Fibroblast of mammary gland (primary cell): ENCODE data around the gene ABHD17C.

Source experiments
- DNase-seq: peaks from one replicate; pipeline ENCODE4 v3.0.0-alpha.2; 2010; ENCODE audit warnings: low read depth
- H3K4me3 ChIP-seq: 2 replicates; pipeline ENCODE4 v1.5.1; 2011; ENCODE audit warnings: low read depth, mild to moderate bottlenecking, low read length, moderate library complexity; ENCODE audit not compliant: control insufficient read depth
- TF ChIP-seq, protein P1 (sequence below): conservative IDR thresholded peaks from 2 replicates; pipeline ENCODE4 v1.5.1; 2011; ENCODE audit warnings: low read depth, low read length, inconsistent platforms; ENCODE audit not compliant: control insufficient read depth, insufficient read depth

Gene ABHD17C

DNA sequence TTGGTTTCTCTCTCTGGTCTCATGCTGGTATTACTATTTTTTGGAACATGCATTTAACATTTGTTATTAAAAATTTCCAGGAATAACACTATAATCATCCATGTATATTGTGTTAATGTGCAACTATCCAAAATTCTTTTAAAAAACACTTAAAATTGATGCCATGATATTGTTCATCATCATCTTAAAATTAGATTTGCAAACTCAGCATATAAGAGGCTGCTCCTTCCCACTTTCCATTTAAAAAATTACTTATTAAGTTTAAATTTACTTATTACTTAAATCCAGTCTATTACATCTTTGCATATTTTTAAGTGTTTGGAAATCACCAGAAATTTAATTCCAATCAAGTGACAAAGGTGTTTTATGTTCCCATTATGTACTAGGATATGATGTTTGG is 5.8 kb upstream of the ABHD17C start:
- TF ChIP-seq, protein P1, sequence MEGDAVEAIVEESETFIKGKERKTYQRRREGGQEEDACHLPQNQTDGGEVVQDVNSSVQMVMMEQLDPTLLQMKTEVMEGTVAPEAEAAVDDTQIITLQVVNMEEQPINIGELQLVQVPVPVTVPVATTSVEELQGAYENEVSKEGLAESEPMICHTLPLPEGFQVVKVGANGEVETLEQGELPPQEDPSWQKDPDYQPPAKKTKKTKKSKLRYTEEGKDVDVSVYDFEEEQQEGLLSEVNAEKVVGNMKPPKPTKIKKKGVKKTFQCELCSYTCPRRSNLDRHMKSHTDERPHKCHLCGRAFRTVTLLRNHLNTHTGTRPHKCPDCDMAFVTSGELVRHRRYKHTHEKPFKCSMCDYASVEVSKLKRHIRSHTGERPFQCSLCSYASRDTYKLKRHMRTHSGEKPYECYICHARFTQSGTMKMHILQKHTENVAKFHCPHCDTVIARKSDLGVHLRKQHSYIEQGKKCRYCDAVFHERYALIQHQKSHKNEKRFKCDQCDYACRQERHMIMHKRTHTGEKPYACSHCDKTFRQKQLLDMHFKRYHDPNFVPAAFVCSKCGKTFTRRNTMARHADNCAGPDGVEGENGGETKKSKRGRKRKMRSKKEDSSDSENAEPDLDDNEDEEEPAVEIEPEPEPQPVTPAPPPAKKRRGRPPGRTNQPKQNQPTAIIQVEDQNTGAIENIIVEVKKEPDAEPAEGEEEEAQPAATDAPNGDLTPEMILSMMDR: no peak
- DNase-seq: no peak
- no peak overlapping the region for H3K4me3 ChIP-seq

DNA sequence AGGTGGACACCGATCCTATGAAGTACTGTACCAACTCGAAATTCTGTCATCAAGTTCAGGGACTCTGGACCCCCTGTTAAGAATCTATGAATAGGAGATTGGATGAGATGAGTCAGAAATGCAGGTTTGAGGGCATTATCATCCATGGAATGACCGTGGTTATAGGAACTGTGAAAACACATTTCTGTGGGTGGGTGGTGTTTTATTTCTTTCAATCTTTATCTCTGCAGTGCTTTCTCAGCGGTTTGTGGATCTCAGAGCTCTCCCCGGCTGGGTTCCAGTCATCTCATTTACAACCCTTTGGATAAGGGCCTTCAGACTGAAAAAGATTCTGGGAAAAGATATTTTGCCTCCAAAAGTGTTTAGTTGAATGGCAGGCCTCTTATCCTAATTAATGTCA is 5.4 kb upstream of the ABHD17C start:
- DNase-seq: no peak
- TF ChIP-seq, protein P1: no peak
- no peak overlapping the region for H3K4me3 ChIP-seq

DNA sequence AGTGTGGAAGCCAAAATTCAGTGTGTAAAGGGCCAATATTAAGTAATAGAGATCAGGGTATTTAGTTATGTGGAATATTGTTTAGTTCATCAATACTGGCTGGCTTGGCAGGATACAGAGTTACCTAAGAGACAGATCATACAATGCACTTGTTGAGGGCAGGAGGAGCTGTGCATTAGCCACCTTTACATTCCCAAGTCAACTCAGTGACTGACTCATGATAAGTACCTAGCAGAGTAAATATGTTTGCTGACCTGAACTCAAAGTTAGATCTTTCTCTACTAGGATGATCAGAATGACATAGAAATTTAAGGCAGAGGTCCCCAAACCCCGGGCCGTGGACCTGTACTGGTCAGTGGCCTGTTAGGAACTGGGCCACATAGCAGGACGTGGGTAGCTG is 3.5 kb upstream of the ABHD17C start:
- H3K4me3 ChIP-seq: no peak overlapping the region
- no peak for DNase-seq
- TF ChIP-seq, protein P1: no peak

DNA sequence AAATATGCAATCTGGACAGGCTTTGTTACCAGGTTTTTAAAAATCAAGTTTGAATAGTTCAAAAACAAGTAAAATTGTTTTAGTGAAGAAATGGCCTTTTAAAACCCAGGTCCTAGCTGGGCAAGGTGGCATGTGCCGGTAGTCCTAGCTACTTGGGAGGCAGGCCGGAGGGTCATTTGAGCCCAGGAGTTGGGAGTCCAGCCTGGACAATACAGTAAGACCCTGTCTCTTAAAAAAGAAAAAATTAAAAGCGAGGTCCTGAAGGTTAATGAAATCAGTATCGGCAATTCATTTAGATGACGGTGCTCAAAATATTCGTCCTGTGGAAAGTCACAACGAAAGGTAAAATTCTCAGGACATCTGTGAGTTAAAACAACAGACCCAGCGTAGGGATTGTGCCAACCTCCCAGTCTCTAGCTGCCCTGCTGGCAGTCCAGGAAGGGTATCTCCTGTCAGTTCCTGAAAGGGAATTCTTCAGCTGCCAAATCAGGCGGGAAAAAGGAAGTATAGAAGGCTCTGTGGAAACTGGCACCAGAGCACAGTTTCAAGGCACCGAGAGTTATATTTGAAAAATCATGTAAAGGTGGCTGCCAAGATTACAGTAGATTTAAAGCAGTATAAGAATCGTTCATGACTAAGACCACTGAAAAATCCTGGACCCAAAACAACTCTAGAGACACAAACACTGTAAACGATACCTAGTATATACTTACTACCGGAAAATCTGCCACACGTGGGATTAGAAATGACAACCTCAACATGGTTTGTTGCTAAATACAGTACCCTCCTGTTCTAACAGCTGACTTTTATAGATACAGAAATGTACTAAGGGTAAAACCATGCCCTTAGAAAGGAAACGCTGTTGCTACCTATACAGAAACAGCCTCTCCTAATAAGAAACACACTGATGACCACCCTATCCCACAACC is 1.2 kb upstream of the ABHD17C start:
- H3K4me3 ChIP-seq: peak overlapping the region; percentile 68
- peak; percentile 16 for DNase-seq
- TF ChIP-seq, protein P1: no peak

DNA sequence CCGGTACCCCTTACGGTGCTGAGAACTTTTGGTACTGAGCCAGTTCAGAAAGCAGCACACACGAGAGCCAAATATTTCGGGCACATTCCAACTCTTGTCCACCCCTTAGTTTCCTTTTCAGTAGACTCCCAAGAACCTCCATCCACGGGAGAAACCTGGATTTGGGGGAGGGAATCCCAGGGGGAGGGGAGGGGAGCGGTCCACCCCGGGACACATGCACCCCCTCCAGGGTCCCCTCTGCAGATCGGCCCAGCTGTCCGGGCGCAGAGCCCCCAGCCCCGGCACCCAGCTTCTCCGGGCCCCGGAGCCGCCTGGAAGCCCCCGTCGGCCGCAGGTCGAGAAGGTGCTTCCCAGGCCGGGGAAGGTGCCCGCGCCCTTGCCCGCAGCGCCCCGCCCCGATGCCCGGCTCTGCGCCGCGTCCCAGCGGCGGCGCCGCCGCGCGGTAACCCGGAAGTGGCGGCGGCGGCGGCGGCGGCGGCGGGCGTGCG is 455 bp upstream of the ABHD17C start:
- peak; percentile 18 for DNase-seq
- TF ChIP-seq, protein P1: no peak
- peak overlapping the region; percentile 68 for H3K4me3 ChIP-seq

DNA sequence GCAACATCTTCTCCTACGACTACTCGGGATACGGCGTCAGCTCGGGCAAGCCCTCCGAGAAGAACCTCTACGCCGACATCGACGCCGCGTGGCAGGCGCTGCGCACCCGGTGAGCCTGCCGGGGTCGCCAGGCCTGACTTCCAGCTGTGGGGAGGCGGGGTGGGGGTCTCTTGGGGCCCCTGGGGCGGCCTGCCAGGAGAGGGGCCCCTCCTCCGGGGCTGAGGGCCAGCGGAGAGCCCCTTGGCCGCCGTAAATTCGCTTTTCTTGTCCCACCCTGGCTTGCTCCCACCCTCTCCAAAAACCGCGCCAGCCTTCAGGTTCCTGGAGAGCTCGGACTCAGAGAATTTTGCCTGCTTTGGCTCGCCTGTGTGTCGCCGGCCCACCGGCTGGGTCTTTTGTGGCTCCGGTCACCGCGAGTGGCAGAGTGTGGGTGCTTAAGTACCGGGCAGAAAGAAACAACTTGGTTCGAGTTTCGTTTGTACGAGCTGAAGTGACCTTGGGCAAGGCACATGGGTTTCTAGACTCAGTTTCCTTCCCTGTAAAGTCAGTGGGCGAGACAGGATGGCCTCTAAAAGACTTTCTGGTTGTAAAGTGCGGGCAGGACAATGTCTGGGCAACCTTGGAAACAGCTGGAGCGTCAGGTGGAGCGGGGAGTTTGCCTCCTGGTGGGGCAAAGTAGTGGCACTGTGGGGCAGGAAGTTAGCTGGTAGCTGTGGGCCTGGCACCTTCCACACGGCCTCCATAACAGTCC is 976 bp downstream of the ABHD17C start:
- DNase-seq: peak; percentile 17
- peak overlapping the region; percentile 63 for H3K4me3 ChIP-seq

More for the DNA sequence above, 976 bp downstream of the ABHD17C start:
- TF ChIP-seq, protein P1: peak; percentile 9
